ENCODE data around the gene CFI.

Gene CFI

GRCh38 chr4:109708435-109708834, 93.4 kb downstream of the CFI start:
- no peak overlapping the region for H3K4me3 ChIP-seq (ENCODE audit: low read depth, low read length)
- DNase-seq (ENCODE audit: low read depth) = no peak
- TF ChIP-seq CTCF (IDR thresholded peaks at IDR 0.05; ENCODE audit: low read depth, low read length, missing control alignments) = no peak

- no peak for TF ChIP-seq CTCF (IDR thresholded peaks at IDR 0.05; ENCODE audit: low read depth, low read length, missing control alignments)
- DNase-seq (ENCODE audit: low read depth) = no peak
- peak overlapping the region; percentile 87 for H3K4me3 ChIP-seq (ENCODE audit: low read depth, low read length)
Measured at GRCh38 chr4:109703664-109704361, 98.0 kb downstream of the CFI start.

GRCh38 chr4:109702950-109703663, 98.7 kb downstream of the CFI start, which contains the start of gene CASP6:
TSS of gene CASP6 (minus strand) at chr4:109703445. CDS start at chr4:109703395, 50 bp downstream.
- TF ChIP-seq CTCF (IDR thresholded peaks at IDR 0.05; ENCODE audit: low read depth, low read length, missing control alignments) = peak; percentile 77
- peak; percentile 60 for DNase-seq (ENCODE audit: low read depth)
- H3K4me3 ChIP-seq (ENCODE audit: low read depth, low read length) = peak within 1 kb of the TSS; percentile 87

DNA sequence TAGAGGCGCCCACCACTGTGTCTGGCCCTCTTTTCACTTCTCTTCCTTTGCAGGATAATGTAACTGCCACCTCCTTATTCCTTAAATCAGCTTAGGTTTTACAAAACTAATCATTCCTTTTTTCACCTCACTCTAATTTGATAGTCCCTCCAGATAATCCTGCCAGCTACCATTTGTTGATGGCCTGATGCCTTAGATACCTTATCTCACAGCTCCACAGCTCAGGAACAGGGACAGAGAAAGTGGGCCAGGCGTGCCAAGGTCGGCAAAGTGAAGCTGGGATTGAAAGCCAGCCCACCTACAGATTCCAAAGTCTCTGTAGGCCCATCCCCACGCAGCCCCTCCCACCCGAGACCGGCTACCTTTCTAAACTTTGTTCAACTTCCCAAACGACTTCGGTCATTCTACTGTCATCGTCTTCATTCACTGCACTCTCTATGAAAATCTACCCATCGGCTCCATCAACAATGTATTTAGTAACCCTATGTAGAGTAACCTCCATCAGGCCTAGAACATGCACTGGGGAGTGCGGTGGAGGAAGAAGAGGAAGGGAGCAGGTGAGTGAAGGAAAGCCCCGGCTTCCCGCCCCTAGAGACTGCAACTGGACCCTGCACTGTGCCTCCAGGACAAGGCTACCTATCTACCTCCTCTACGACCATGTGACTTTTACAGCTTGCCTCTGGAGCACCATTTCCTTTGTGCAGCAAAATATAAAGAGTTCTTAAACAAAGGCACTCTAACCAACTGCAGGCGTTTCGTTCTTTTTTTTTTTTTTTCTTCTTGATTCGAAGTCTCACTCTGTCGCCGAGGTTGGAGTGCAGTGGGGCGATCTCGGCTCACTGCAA, 100.0 kb downstream of the CFI start:
- peak overlapping the region; percentile 87 for H3K4me3 ChIP-seq (ENCODE audit: low read depth, low read length)
- TF ChIP-seq CTCF (IDR thresholded peaks at IDR 0.05; ENCODE audit: low read depth, low read length, missing control alignments) = no peak
- no peak for DNase-seq (ENCODE audit: low read depth)

- no peak for DNase-seq (ENCODE audit: low read depth)
- H3K4me3 ChIP-seq (ENCODE audit: low read depth, low read length) = no peak overlapping the region
- no peak for TF ChIP-seq CTCF (IDR thresholded peaks at IDR 0.05; ENCODE audit: low read depth, low read length, missing control alignments)
Measured at GRCh38 chr4:109699553-109700225, 102.1 kb downstream of the CFI start.

DNA sequence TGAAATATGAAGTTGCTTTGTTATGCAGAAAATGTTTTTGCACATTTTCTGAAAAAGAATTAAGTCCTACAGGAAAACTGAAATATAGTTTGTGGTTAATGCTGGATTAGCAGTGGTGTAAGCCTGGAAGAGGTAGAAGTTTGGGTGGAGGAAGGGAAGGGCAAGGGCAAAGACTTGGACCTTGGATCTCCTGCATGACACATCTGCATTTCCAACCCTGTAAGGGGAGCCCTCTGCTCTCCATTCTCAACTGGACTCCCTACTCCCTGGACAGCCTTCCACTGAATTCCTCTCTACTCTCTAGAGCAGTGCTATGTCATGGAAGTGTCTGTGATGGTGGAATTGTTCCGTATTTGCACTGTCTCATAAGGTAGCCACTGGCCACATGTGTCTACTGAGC, 103.1 kb downstream of the CFI start:
- no peak overlapping the region for H3K4me3 ChIP-seq (ENCODE audit: low read depth, low read length)
- no peak for DNase-seq (ENCODE audit: low read depth)

More for the DNA sequence above, 103.1 kb downstream of the CFI start:
- no peak for TF ChIP-seq CTCF (IDR thresholded peaks at IDR 0.05; ENCODE audit: low read depth, low read length, missing control alignments)
